CD4-positive, alpha-beta T cell treated with Interleukin-17A for 4 hours (primary cell): ENCODE data around the gene DECR2.
A peak's percentile ranks its signal among the peaks of the same experiment; 100 is the strongest.

ENCODE experiments used
- DNase-seq: peaks from one replicate; pipeline ENCODE4 v3.0.0-alpha.2; 2020; ENCODE audit warnings: mixed read lengths

Gene DECR2

DNA sequence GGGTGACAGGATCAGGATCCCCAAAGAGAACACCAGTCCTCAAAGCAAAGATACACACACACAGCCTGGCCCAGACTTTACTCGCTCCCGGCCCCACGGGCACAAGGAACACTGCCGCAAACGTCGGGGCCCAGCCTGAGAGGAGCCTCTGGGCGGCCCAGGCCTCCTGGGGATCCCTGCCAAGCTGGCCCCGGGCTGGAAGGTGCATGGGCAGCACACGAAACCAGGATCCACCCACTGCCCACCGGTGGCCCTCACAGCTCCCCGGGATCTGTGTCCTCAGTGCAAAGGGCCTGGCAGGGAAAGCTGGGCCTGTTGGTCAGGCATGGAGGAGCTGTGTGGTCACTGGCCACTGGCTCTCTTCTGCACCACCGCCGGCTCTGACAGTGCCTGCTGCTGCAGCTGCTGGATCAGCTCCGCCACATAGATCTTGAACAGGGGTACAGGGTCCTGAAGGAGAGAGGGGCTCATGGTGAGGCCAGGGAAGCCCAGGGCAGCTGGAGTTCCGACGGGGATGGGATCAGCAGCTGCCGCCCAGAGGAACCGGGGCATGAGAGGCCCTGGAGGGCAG, 34.3 kb upstream of the DECR2 start:
- DNase-seq: no peak

DNA sequence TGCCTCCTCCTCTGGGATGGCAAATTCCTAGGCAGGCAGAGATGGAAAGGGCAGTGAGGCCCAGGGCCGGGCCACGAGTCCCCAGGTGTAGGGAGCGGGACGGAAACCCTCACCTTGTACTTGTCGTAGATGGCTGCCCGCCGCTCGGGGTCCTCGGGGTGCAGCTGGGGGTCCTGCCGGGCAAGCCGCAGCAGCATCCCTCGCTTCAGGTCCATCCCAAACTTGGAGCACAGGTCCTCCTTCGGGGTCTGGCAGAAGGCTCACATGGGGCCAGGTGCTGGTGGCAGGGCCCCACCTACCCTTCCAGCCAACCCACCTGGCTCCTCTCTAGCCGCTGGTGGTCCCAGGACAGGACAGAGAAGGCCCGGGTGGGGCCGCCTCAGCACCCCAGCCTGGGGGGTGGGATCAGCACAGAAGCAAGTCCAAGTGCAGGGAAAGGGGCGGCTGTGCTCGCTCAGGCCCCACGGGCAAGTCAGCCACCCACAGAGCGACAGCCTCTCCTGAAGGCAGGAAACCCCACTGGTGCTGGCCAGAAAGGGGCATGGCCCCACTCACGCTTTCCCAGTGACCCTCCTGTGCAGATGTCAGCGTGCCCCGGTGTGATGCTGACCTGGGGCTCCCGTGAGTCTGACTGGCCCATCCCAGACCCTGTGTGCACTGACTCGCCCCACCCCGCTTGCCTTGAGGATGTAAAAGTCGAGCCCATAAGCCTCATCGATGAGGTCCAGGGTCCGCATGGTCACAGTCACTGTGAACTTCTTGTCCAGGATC, 33.1 kb upstream of the DECR2 start:
- DNase-seq: no peak

DNA sequence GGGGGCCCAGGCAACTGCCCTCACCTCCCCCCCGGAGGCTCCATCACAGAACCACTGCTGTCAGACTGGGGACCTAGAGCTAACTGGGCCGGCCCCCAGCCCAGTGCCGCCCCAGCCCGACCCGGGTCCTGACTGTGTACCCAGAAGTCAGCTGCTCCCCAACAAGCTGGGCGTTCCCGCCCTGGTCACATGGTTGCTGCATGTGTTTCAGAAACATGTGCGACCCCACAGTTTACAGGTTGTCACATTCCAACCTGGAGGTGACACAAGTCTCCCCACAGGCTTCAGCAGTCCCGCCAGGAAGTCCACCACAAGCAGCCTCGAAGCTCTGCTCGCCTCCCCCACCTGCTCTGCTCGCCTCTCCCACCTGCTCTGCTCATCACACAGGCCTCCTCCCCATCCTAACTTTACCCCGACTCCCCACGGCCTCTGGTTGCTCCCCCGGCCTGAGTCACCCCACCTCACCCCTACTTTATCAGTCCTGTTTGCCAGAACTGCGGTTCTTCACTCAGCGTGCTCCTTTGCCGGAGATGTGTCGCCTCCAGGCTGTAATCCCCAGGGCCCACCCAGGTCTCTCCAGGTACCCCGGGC, 32.3 kb upstream of the DECR2 start:
- no peak for DNase-seq

DNA sequence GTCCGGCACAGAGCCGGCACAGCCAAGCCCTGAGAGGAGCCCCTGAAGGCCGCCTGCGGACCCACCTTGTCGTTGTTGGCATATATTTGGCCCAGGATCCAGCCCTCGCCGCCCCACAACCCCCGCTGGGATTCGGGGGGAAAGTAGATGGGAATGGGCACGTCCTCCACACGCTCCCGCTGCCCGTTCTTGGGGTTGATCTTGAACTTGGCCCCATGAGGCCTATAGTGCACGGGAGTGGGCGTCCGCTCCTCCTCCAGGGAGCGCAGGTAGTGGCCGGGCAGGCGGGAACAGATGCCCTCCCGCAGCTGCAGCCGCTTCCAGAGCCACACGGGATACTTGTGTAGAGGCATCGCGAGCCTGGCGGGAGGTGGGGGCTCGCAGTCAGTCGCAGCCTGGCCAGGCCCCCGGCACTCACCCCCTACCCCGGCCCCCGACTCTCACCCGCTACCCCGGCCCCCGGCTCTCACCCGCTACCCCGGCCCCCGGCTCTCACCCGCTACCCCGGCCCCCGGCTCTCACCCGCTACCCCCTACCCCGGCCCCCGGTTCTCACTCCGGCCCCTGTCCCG, 31.7 kb upstream of the DECR2 start:
- no peak for DNase-seq

DNA sequence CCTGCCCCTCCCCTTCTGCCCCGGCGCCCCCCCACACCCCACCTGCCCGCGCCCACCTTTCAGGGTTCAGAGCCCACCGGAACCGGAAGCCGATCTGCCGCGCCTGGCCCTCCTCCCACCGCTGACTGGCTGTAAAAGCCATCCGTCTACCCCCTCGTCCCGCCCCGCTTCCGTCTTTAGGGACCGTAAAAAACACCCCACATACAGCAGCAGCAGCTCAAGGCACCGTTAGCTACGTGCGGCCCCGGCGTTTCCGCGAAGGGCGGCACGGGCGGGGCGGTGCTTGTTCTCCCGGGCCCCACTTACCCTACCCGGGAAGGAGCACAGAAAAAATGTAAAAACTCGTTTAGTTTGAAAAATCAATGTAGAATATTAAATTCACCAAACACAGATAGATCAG, 31.2 kb upstream of the DECR2 start, which contains the start of gene MRPL28:
Gene MRPL28, minus strand, starts transcription at position 96 of the 400 bp plus-strand sequence. CDS start 320 bp downstream, outside the sequence.
- peak; percentile 94 for DNase-seq

DNA sequence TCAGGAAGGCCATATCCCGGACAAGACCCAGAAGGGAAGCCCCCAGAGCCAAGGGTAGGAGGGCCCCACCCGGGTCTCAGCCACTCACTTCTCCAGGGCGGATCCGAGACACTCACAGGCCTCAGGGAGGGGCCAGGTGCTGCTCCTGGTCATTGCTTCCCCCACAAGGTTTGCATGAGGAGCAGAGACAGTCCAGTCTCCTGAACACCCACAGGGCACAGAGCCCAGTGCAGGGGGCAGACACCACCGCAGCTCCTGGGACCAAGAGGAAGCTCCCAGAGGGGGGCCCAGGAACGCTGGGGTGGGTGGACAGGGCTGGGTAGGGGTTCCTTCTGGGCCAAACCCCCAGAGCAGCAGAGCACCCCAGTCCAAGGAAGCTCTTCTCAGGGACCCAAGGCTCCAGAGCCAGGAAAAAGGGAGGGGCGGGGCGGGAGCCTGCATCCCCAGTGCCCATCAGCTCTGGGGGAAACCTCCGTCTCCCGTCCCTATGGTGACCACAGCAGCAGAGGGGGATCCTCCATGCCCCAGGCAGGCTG, 30.6 kb upstream of the DECR2 start:
- no peak for DNase-seq

DNA sequence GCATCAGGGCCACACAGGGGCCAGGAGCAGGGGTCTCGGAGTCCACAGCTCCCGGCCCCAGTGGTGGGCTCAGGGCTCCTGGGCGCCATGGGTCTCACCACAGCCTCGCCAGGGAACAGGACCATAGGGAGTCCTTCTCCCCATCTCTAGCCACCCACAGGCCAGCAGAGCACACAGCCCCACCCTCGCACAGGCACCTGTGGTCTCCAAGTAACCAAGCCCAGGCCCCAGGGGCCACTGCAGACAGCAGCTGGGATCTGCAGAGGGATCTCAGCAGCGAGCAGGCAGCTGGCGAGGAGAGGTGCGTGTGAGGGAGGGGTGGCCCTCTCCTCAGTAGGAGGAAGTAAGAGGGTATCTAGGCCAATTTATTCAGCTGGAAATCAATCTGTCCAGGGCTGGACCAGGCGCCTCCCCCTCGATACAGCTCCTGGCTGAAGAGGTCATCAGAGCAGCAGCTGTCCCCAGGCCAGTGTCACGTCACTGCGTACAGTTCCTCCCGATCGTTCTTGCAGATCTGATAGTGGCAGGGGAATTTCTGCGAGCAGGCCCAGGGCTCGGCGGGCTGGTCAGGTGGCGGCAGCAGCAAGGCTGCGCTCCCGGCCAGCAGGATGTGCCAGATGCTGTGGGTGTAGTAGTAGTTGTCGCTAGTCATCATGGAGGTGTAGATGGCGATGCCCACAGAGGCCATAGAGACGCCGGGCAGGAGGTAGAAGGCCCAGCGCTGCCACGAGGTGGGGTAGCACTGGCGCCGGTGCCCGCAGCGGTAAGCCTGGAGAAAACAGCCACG, 30.0 kb upstream of the DECR2 start:
- DNase-seq: no peak

DNA sequence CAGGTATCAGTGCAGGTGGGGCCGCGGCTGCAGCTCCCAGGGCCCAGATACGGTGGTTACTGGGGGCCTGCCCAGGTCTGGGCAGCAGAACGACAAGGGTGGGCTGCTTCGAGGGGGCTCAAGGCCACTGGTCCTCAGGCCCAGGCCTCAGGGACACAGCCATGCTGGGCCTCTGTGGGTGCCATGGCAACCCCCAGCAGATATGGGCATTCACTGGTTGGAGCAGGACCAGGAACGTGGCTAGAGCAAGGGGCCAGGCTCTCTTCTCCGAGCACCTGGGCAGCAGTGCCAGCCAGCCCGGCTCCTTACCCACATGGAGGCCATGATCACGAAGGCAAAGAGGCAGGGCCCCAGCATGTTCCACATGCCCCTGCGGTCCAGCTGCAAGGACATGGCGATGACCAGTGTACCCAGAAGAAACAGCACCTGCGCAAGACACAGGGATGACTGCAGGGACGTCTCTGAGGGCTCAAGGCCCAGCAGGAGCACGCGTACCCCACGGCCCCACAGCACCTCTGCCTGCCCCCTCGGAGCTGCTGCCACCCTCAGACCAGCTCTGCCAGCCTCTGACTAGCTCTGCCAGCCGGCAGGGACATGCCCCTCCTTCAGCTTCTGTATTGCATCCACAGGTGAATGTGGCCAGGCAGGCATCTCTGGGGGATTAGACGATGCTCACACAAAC, 29.2 kb upstream of the DECR2 start:
- DNase-seq: no peak

DNA sequence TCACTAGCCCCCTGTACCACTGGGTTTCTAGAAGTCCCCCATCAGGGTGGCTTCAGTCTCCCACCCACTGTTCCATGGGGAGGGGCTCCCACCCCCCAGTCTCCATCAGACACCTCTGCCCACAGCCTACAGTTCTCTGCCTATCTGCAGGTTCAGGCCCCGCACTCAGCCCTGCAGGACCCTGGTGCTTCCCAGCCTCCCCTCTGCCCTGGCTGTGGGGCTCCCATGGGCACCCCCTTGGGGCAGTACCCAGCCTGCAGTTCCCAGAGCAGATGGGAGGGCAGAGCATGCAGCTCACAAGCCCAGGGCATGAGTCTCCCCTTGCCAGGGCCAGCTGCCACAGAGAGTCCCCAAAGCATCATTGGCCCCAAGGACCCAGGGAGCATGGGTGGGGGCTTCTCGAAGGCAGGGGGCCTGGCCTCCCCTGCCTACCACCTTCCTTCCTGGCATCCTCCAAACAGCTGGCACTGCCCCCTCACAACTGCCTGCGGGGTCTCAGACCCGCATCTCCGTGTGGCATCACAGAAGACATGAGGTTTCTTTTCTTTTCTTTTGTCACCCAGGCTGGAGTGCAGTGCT, 28.6 kb upstream of the DECR2 start:
- DNase-seq: peak; percentile 1

DNA sequence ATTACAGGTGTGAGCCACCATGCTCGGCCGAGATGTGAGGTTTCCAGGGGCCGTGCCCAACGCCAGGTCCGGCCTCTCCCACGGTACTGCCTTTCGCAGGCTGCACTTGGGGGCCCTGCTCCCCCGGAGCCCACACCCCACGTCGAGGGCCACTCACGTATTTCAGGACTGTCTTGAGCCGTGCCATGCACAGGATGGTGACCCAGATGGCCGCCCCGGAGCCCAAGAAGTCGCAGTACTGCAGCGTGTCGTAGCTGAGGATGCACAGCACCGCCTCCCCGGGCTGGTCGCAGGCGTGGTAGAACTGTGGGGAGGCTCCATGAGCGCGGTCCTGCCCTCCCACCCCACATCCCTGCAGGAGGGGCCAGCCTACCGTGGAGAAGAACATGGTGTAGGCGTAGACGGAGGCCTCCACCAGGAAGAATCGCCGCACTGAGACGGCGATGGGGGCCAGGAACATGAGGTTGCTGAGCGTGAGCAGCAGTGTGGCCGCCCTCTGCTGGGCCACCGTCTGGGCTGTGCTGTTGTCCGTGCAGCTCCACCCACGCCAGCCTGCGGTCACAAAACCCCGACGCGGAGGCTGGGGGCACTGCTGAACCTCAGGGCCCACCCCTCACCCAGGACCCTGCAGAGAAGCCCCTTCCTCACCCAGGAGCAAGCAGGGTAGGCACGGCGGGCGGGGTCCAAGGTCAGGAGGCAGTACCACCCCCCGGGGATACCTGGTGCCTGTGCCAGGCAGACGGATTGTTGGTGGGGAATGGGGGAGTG, 27.7 kb upstream of the DECR2 start:
- no peak for DNase-seq

DNA sequence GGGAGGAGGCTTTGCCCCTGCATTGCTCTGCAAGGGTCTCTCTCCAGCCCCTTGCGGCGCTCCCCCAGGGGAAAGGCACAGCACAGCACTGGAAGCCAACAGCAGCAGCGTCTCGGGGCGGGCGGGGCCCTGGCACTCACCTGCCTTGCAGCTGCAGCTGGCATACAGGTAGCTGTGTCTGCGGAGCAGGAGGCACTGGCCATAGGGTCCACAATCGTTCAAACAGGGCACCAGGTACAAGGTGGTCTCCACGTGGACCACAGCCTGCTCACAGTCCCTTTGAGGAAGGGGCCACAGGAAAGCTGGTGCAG, 27.1 kb upstream of the DECR2 start:
- DNase-seq: peak; percentile 2

DNA sequence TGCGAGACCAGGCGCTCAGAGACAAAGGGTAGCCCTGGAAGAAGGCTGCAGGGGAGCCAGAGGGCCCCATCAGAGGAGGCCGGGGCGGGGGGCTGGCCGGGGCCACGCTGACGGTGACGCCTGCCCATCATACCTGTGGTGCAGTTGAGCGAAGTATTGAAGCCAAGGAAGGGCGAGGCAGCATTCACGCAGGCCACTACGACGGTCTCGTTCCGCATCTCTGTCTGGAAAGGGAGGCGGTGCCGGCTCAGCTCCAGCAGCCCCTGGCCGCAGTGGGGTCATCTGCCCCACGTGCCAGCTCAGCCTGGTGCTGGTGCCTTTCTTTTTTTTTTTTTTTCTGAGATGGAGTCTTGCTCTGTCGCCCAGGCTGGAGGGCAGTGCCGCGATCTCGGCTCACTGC, 26.5 kb upstream of the DECR2 start:
- DNase-seq: no peak

DNA sequence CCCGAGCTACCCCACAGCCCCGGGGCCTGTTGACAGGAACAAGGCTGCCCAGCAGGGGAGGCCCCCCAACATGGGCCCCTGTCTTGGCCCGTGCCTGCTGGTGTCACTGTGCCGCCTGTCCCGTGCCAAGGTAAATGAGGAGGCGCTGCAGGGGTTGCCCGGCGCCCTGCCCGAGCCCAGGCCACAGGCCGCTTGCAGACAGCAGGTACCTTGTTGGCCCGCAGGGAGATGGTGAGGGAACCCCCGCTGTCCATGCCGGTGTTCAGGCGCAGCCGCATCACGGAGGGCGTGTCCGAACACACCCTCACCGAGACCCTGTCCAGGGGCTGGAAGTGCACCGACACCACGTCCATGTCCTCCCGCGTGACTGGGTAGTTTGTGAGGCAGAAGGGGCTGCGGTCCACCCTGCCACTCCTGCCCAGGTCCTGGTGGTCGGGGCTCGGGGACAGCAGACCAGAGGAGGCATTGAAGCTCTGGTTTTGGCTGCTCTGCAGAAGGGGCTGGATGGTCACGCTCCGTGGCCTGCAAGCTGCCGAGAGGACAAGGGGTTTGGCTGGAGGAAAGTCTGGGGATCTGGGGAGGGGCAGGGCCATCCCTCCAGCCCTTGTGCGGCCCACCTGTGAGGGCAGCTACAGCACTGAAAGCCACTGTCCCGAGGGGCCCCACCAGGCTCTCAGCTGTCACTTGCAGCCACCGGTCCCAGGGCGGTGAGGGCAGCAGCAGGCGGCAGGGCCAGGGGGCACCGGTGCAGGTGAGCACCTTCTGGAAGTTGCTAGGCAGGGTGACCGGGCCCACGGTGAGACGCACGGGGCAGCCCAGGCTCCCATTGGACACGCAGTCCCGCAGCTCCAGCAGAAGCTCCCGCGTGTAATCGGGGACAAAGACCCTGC, 25.5 kb upstream of the DECR2 start:
- no peak for DNase-seq

DNA sequence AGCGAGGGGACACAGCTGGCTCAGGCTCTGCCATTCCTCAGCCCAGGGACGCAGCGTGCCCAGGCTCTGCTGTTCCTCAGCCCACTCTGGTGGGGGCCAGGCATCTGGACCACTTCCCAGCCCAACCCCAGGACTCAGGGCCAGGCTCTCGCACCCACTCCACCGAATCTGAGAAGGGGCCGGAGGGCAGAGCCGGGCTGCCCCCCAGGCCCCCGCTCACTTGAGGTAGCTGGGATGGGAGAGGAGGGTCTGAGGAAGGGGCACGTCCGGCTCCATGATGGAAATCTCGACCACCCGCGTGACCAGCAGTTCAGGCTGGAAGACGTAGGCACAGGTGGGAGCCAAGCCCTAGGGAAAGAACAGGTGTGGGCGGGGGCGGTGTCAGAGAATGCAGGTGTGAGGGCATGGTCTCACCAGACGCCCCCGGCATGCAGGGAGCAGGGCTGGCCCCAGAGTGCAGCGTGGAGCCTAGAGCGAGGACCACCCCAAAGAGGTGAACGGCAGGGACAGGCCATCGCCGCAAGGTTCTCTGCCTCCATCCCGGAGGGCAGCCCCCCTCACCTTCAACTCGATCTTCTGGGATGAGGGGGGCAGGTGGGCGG, 24.8 kb upstream of the DECR2 start:
- no peak for DNase-seq

DNA sequence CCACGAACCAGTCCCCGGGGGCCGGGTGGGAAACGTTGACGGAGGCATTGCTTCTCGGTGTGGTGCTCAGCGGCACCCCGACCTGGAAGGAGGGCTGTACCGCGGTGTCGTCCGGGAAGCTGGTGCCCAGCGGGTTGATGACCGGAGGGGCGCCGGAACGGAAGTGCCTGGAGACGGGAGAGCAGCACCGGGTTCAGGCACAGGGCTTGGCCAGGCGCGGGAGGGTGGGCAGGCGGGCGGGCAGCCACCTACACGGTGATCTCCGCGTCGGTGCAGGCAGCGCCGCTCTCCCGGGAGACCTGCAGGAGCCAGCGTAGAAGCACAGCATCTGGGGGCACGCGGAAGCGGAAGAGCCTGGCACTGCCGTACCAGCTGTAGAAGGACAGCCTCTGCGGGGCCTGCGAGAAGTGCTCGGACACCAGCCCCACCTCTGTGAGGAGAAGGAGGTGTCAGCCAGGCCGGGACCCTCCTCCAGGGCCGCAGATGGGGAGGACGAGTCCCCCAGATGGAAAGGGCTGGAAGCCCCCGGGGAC, 24.2 kb upstream of the DECR2 start:
- DNase-seq: no peak

DNA sequence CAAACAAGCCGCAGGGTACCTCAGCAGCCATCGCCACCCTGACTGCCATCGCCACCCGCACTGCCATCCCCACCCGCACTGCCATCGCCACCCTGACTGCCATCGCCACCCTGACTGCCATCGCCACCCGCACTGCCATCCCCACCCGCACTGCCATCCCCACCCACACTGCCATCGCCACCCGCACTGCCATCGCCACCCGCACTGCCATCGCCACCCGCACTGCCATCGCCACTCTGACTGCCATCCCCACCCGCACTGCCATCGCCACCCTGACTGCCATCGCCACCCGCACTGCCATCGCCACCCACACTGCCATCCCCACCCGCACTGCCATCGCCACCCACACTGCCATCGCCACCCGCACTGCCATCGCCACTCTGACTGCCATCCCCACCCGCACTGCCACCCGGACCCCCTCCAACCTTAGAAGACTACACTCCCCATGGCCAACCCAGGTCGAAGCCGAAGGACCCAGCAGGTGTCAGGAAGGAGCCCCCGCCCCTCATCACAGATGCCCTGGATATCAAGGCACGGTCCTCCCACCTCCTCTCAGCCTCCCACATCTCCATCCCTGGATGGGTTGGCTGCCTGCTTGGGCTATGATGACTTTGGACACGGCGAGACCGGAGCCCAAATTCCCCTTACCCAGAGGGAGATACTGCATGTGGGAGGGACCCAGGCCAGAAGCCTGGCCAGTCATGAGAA, 23.4 kb upstream of the DECR2 start:
- DNase-seq: peak; percentile 1

DNA sequence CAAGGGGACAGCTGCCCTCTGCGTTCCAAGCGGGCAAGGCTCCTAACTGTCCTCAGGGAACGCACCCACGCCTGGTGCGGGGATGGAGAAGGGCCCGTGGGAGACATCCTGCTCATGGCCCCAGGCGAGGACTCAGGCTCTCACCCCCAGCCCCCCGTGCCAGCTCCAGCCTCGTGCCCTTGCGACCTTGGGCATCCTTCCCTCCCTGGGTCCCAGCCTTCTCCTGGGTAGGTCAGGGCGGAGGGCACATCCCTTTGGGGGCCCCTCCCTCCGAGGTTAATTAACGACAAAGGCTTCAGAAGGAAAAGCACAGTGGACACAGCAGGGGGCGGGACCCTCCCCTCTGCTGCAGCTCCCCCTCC, 22.9 kb upstream of the DECR2 start:
- DNase-seq: no peak

DNA sequence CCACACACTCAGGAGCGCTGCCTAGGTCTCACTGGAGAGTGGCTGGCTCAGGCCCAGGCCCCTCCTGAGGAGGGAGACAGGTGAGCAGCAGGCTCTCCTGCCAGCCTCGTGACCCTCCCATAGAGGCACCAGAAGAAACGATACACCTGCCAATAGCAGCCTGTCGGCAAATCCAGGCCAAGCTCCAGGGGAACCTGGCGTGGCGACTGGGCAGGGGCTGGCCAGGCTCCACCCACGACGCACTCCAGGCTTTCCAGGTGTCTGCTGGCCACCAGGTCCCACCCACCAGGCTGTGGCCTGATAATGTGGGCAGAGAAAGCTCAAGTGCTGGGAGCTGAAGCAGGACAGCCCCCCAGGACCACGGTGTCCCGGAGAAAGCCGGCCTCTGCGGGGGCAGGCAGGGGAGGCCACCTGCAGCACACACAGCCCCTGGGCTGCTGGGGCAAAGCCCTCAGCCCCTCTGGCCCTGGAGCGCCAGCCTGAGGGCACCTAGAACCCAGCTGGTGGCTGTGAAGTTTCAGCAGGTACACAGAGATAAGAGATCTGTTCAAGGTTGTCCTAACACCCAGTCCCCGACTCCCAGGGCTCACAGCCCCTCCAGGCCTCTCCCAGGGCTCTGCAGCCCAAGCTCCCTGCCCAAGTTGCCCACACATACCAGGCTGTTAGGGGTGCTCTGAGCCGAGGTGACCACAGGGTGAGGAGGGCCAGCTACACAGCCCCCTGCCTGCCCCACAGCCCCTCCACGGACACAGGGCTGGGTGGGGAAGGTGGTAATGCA, 22.3 kb upstream of the DECR2 start:
- peak; percentile 3 for DNase-seq
